Stimulated activated memory B cell treated with anti-CD40 and anti-IgM and Interleukin-4, amounts not matched to agents 10 μg/mL and 1 μg/mL and 100 μg/mL, for 72 hours (primary cell): ENCODE results near the gene DNA2.
"Not testable (repeated sequence)": the region's sequence is repeated elsewhere in the genome, so short reads cannot be mapped to it uniquely, and the experiment has no call there.

ENCODE experiments used
- ATAC-seq: fragments of 150-1000 bp; cut with Tn5 transposase; 2 replicates; pipeline ENCODE4 v1.10.0; 2021
- H3K27ac Mint-ChIP-seq: one replicate; pipeline ENCODE4 v1.8.0; 2022; ENCODE audit warnings: mild to moderate bottlenecking, mixed read lengths
- H3K27me3 Mint-ChIP-seq: one replicate; pipeline ENCODE4 v1.8.0; 2022; ENCODE audit warnings: mixed read lengths
- H3K36me3 Mint-ChIP-seq: one replicate; pipeline ENCODE4 v1.8.0; 2022; ENCODE audit warnings: mixed read lengths
- H3K4me1 Mint-ChIP-seq: one replicate; pipeline ENCODE4 v1.8.0; 2022; ENCODE audit warnings: mixed read lengths
- H3K4me3 Mint-ChIP-seq: one replicate; pipeline ENCODE4 v1.8.0; 2022; ENCODE audit warnings: mild to moderate bottlenecking, moderate library complexity, mixed read lengths
- H3K9me3 Mint-ChIP-seq: one replicate; pipeline ENCODE4 v1.8.0; 2022; ENCODE audit warnings: mixed read lengths

Gene DNA2

GRCh38 chr10:68471586-68472408, at the start of gene DNA2:
Gene DNA2, minus strand, starts transcription at chr10:68471973. Its CDS starts 109 bp downstream, at chr10:68471864.
- peak within 1 kb of the TSS; percentile 94 for H3K4me3 Mint-ChIP-seq
- H3K27me3 Mint-ChIP-seq = no peaks in the 10 kb centered on the region
- H3K4me1 Mint-ChIP-seq = peaks cover 17% of the 10 kb centered on the region
- peak; percentile 90 for ATAC-seq
- peak within 1 kb of the TSS; percentile 90 for H3K27ac Mint-ChIP-seq
- no peaks in the 10 kb centered on the region for H3K36me3 Mint-ChIP-seq
- H3K9me3 Mint-ChIP-seq = no peaks in the 10 kb centered on the region

- H3K4me3 Mint-ChIP-seq, H3K4me1 Mint-ChIP-seq, H3K9me3 Mint-ChIP-seq, H3K27ac Mint-ChIP-seq, H3K27me3 Mint-ChIP-seq, ATAC-seq: not testable (repeated sequence)
- H3K36me3 Mint-ChIP-seq = peaks cover 16% of the 10 kb centered on the region
Observed at GRCh38 chr10:68518609-68519008, 46.8 kb upstream of the DNA2 start.

GRCh38 chr10:68517188-68517587, 45.4 kb upstream of the DNA2 start:
- H3K27me3 Mint-ChIP-seq = no peaks in the 10 kb centered on the region
- peaks cover 20% of the 10 kb centered on the region for H3K36me3 Mint-ChIP-seq
- H3K4me3 Mint-ChIP-seq = no peak overlapping the region
- no peak for ATAC-seq
- H3K27ac Mint-ChIP-seq = no peak overlapping the region
- H3K9me3 Mint-ChIP-seq = no peaks in the 10 kb centered on the region
- no peaks in the 10 kb centered on the region for H3K4me1 Mint-ChIP-seq

- H3K9me3 Mint-ChIP-seq = no peaks in the 10 kb centered on the region
- H3K27ac Mint-ChIP-seq = no peak overlapping the region
- ATAC-seq = no peak
- H3K4me3 Mint-ChIP-seq = no peak overlapping the region
- H3K27me3 Mint-ChIP-seq = no peaks in the 10 kb centered on the region
- H3K36me3 Mint-ChIP-seq = peaks cover 16% of the 10 kb centered on the region
- no peaks in the 10 kb centered on the region for H3K4me1 Mint-ChIP-seq
Observed at GRCh38 chr10:68516766-68517165, 45.0 kb upstream of the DNA2 start.

GRCh38 chr10:68516216-68516615, 44.4 kb upstream of the DNA2 start:
- peaks cover 15% of the 10 kb centered on the region for H3K36me3 Mint-ChIP-seq
- not testable (repeated sequence) for ATAC-seq

GRCh38 chr10:68508090-68508489, 36.3 kb upstream of the DNA2 start:
- Mint-ChIP-seq H3K36me3 (peaks cover 24% of the 10 kb centered on the region), H3K9me3 (no peaks in the 10 kb centered on the region), H3K4me1 (no peaks in the 10 kb centered on the region), H3K4me3 (no peak overlapping the region), H3K27ac (no peak overlapping the region), H3K27me3 (no peaks in the 10 kb centered on the region)
- ATAC-seq = no peak

More at GRCh38 chr10:68516216-68516615, 44.4 kb upstream of the DNA2 start:
- H3K4me1 Mint-ChIP-seq, H3K4me3 Mint-ChIP-seq, H3K9me3 Mint-ChIP-seq, H3K27me3 Mint-ChIP-seq, H3K27ac Mint-ChIP-seq: not testable (repeated sequence)

GRCh38 chr10:68506411-68506810, 34.6 kb upstream of the DNA2 start:
- Mint-ChIP-seq H3K27me3 (no peaks in the 10 kb centered on the region), H3K4me1 (no peaks in the 10 kb centered on the region), H3K36me3 (peaks cover 32% of the 10 kb centered on the region), H3K27ac (no peak overlapping the region), H3K4me3 (no peak overlapping the region), H3K9me3 (no peaks in the 10 kb centered on the region)
- ATAC-seq = no peak

- Mint-ChIP-seq H3K9me3 (no peaks in the 10 kb centered on the region), H3K36me3 (peaks cover 44% of the 10 kb centered on the region)
Observed at GRCh38 chr10:68502846-68503245, 31.1 kb upstream of the DNA2 start.

GRCh38 chr10:68501691-68502090, 29.9 kb upstream of the DNA2 start:
- no peak overlapping the region for H3K27ac Mint-ChIP-seq
- peaks cover 44% of the 10 kb centered on the region for H3K36me3 Mint-ChIP-seq
- no peak overlapping the region for H3K4me3 Mint-ChIP-seq
- no peaks in the 10 kb centered on the region for H3K9me3 Mint-ChIP-seq
- H3K27me3 Mint-ChIP-seq = no peaks in the 10 kb centered on the region
- H3K4me1 Mint-ChIP-seq = no peaks in the 10 kb centered on the region
- no peak for ATAC-seq

More at GRCh38 chr10:68502846-68503245, 31.1 kb upstream of the DNA2 start:
- Mint-ChIP-seq H3K4me1 (no peaks in the 10 kb centered on the region), H3K27me3 (no peaks in the 10 kb centered on the region), H3K4me3 (no peak overlapping the region), H3K27ac (no peak overlapping the region)
- ATAC-seq = no peak

GRCh38 chr10:68499544-68499943, 27.8 kb upstream of the DNA2 start:
- Mint-ChIP-seq H3K36me3 (peaks cover 54% of the 10 kb centered on the region), H3K4me1 (no peaks in the 10 kb centered on the region), H3K4me3 (no peak overlapping the region), H3K27me3 (no peaks in the 10 kb centered on the region), H3K9me3 (no peaks in the 10 kb centered on the region), H3K27ac (no peak overlapping the region)
- ATAC-seq = no peak

- no peak overlapping the region for H3K4me3 Mint-ChIP-seq
- ATAC-seq = no peak
- no peaks in the 10 kb centered on the region for H3K9me3 Mint-ChIP-seq
- peaks cover 47% of the 10 kb centered on the region for H3K36me3 Mint-ChIP-seq
- H3K27ac Mint-ChIP-seq = no peak overlapping the region
- no peaks in the 10 kb centered on the region for H3K4me1 Mint-ChIP-seq
- H3K27me3 Mint-ChIP-seq = no peaks in the 10 kb centered on the region
Observed at GRCh38 chr10:68496072-68496471, 24.3 kb upstream of the DNA2 start.

GRCh38 chr10:68492118-68492517, 20.3 kb upstream of the DNA2 start:
- ATAC-seq = no peak
- peaks cover 48% of the 10 kb centered on the region for H3K36me3 Mint-ChIP-seq
- no peak overlapping the region for H3K4me3 Mint-ChIP-seq
- no peaks in the 10 kb centered on the region for H3K27me3 Mint-ChIP-seq
- H3K4me1 Mint-ChIP-seq = no peaks in the 10 kb centered on the region
- no peaks in the 10 kb centered on the region for H3K9me3 Mint-ChIP-seq
- H3K27ac Mint-ChIP-seq = no peak overlapping the region

- Mint-ChIP-seq H3K4me3 (no peak overlapping the region), H3K27me3 (no peaks in the 10 kb centered on the region), H3K9me3 (no peaks in the 10 kb centered on the region), H3K36me3 (peaks cover 39% of the 10 kb centered on the region), H3K27ac (no peak overlapping the region), H3K4me1 (no peaks in the 10 kb centered on the region)
- no peak for ATAC-seq
Observed at GRCh38 chr10:68489919-68490318, 18.1 kb upstream of the DNA2 start.

- no peak for ATAC-seq
- Mint-ChIP-seq H3K4me1 (peaks cover 17% of the 10 kb centered on the region), H3K36me3 (peaks cover 7% of the 10 kb centered on the region), H3K27me3 (no peaks in the 10 kb centered on the region), H3K9me3 (no peaks in the 10 kb centered on the region), H3K27ac (no peak overlapping the region), H3K4me3 (no peak overlapping the region)
Observed at GRCh38 chr10:68474021-68474420, 2.2 kb upstream of the DNA2 start.

- Mint-ChIP-seq H3K36me3 (no peaks in the 10 kb centered on the region), H3K4me3 (peak overlapping the region; percentile 94), H3K4me1 (peaks cover 17% of the 10 kb centered on the region), H3K27ac (peak overlapping the region; percentile 90), H3K9me3 (no peaks in the 10 kb centered on the region), H3K27me3 (no peaks in the 10 kb centered on the region)
- no peak for ATAC-seq
Observed at GRCh38 chr10:68471063-68471585, 649 bp downstream of the DNA2 start.

- Mint-ChIP-seq H3K36me3 (peaks cover 2% of the 10 kb centered on the region), H3K27ac (no peak overlapping the region), H3K4me1 (peaks cover 17% of the 10 kb centered on the region), H3K9me3 (no peaks in the 10 kb centered on the region), H3K4me3 (peak overlapping the region; percentile 28), H3K27me3 (no peaks in the 10 kb centered on the region)
- no peak for ATAC-seq
Observed at GRCh38 chr10:68470300-68470699, 1.5 kb downstream of the DNA2 start.
